ENCODE data around the gene CAMK1.

CAMK1 gene

GRCh38 chr3:9732740-9733115, 37.0 kb downstream of the CAMK1 start:
- no peak for DNase-seq

GRCh38 chr3:9732080-9732739, 37.5 kb downstream of the CAMK1 start:
- peak; percentile 39 for DNase-seq

- peak; percentile 96 for DNase-seq
Measured at GRCh38 chr3:9731206-9732079, 38.3 kb downstream of the CAMK1 start, which contains the start of gene BRPF1. BRPF1 (plus strand) TSS chr3:9731735; CDS start chr3:9734141, 2,406 bp downstream.

GRCh38 chr3:9730657-9731205, 39.0 kb downstream of the CAMK1 start:
- peak; percentile 45 for DNase-seq

- no peak for DNase-seq
Measured at GRCh38 chr3:9729419-9729818, 40.3 kb downstream of the CAMK1 start.

GRCh38 chr3:9727743-9728142, 42.0 kb downstream of the CAMK1 start:
- DNase-seq = peak; percentile 13

GRCh38 chr3:9727041-9727595, 42.6 kb downstream of the CAMK1 start:
- DNase-seq = peak; percentile 31

GRCh38 chr3:9725775-9726515, 43.8 kb downstream of the CAMK1 start:
- no peak for DNase-seq

- peak; percentile 69 for DNase-seq
Measured at GRCh38 chr3:9721700-9722060, 48.1 kb downstream of the CAMK1 start.

- no peak for DNase-seq
Measured at GRCh38 chr3:9721015-9721699, 48.6 kb downstream of the CAMK1 start.

- DNase-seq = no peak
Measured at GRCh38 chr3:9718118-9718517, 51.6 kb downstream of the CAMK1 start.

- DNase-seq = no peak
Measured at GRCh38 chr3:9717563-9717962, 52.2 kb downstream of the CAMK1 start.

- no peak for DNase-seq
Measured at GRCh38 chr3:9716801-9717555, 52.8 kb downstream of the CAMK1 start.

GRCh38 chr3:9715764-9716437, 53.8 kb downstream of the CAMK1 start:
- peak; percentile 96 for DNase-seq

GRCh38 chr3:9715136-9715535, 54.6 kb downstream of the CAMK1 start:
- no peak for DNase-seq

- no peak for DNase-seq
Measured at GRCh38 chr3:9713142-9713541, 56.6 kb downstream of the CAMK1 start.

- DNase-seq = no peak
Measured at GRCh38 chr3:9712415-9712814, 57.3 kb downstream of the CAMK1 start.

- DNase-seq = no peak
Measured at GRCh38 chr3:9710174-9710739, 59.5 kb downstream of the CAMK1 start.
